Loucy (cell line): ENCODE measurements around the gene JRKL.
"Not testable (repeated sequence)": the region's sequence is repeated elsewhere in the genome, so short reads cannot be mapped to it uniquely, and the experiment has no call there.

Source experiments
- H2AFZ ChIP-seq: fragments of 200-600 bp; sonication (generic); 2 replicates; pipeline ENCODE4 v1.6.0; 2016; ENCODE audit warnings: antibody characterized with exemption, mild to moderate bottlenecking, low read length, moderate library complexity
- H3F3A ChIP-seq: fragments of 200-600 bp; 2 replicates; pipeline ENCODE4 v1.6.0; 2016; ENCODE audit warnings: antibody characterized with exemption, low read depth, mild to moderate bottlenecking
- H3K27me3 ChIP-seq: fragments of 200-600 bp; sonication (generic); 2 replicates; pipeline ENCODE4 v1.6.1; 2014; ENCODE audit warnings: low read length, mild to moderate bottlenecking; ENCODE audit not compliant: insufficient read depth, poor library complexity, severe bottlenecking
- H3K36me3 ChIP-seq: fragments of 200-600 bp; sonication (generic); 2 replicates; pipeline ENCODE4 v1.6.1; 2016; ENCODE audit warnings: low read length; ENCODE audit not compliant: insufficient read depth
- H3K4me1 ChIP-seq: fragments of 200-600 bp; sonication (generic); 2 replicates; pipeline ENCODE4 v1.5.1; 2014; ENCODE audit warnings: low read length, mild to moderate bottlenecking; ENCODE audit not compliant: insufficient read depth, poor library complexity, severe bottlenecking
- H3K4me2 ChIP-seq: fragments of 200-600 bp; sonication (generic); 2 replicates; pipeline ENCODE4 v1.6.0; 2014; ENCODE audit warnings: antibody characterized with exemption, low read length, low read depth, mild to moderate bottlenecking; ENCODE audit not compliant: poor library complexity, severe bottlenecking
- H3K4me3 ChIP-seq: fragments of 200-600 bp; sonication (generic); 2 replicates; pipeline ENCODE4 v1.5.1; 2014; ENCODE audit warnings: low read length, mild to moderate bottlenecking, mixed read lengths; ENCODE audit not compliant: poor library complexity, severe bottlenecking
- H3K79me2 ChIP-seq: fragments of 200-600 bp; sonication (generic); 2 replicates; pipeline ENCODE4 v1.6.1; 2014; ENCODE audit warnings: low read length; ENCODE audit not compliant: insufficient read depth
- H3K9ac ChIP-seq: fragments of 200-600 bp; sonication (generic); 2 replicates; pipeline ENCODE4 v1.6.0; 2014; ENCODE audit warnings: mild to moderate bottlenecking, low read depth, low read length, moderate library complexity; ENCODE audit not compliant: poor library complexity, severe bottlenecking
- H3K9me2 ChIP-seq: fragments of 200-600 bp; sonication (generic); replicated peaks from 2 replicates; pipeline ENCODE4 v1.6.1; 2016; ENCODE audit warnings: low read depth, low read length, mixed read lengths
- H3K9me3 ChIP-seq: fragments of 200-600 bp; sonication (generic); 2 replicates; pipeline ENCODE4 v1.6.1; 2014; ENCODE audit warnings: mild to moderate bottlenecking, antibody characterized with exemption, low read length, low read depth; ENCODE audit not compliant: insufficient read depth
- H4K20me1 ChIP-seq: fragments of 200-600 bp; sonication (generic); 2 replicates; pipeline ENCODE4 v1.6.0; 2014; ENCODE audit warnings: antibody characterized with exemption, low read length, mild to moderate bottlenecking; ENCODE audit not compliant: insufficient read depth, poor library complexity, severe bottlenecking
- CTCF ChIP-seq: fragments of 200-600 bp; sonication (generic); conservative IDR thresholded peaks from 2 replicates; pipeline ENCODE4 v1.5.1; 2014; ENCODE audit warnings: mild to moderate bottlenecking, antibody characterized with exemption, low read length
- EZH2phosphoT487 ChIP-seq: fragments of 200-600 bp; IDR thresholded peaks from 2 replicates; pipeline ENCODE4 v1.6.1; 2018; ENCODE audit warnings: antibody characterized with exemption, mild to moderate bottlenecking, moderate library complexity, borderline replicate concordance

JRKL gene

GRCh38 chr11:96413408-96413807, 23.6 kb downstream of the JRKL start:
- no peaks in the 10 kb centered on the region for H3F3A ChIP-seq
- H3K9me3 ChIP-seq, result no peaks in the 10 kb centered on the region
- no peak overlapping the region for H3K4me2 ChIP-seq
- peak overlapping the region; percentile 89 for H2AFZ ChIP-seq
- H3K27me3 ChIP-seq, result no peaks in the 10 kb centered on the region
- H3K36me3 ChIP-seq, result no peaks in the 10 kb centered on the region
- no peaks in the 10 kb centered on the region for H3K9me2 ChIP-seq
- peaks cover 5% of the 10 kb centered on the region for H3K4me1 ChIP-seq
- H3K9ac ChIP-seq, result no peak overlapping the region
- no peaks in the 10 kb centered on the region for H4K20me1 ChIP-seq
- TF ChIP-seq EZH2phosphoT487, result no peak
- TF ChIP-seq CTCF, result no peak
- no peaks in the 10 kb centered on the region for H3K79me2 ChIP-seq
- H3K4me3 ChIP-seq, result no peak overlapping the region

GRCh38 chr11:96424693-96425092, 34.9 kb downstream of the JRKL start:
- Histone ChIP-seq H3K4me1 (peaks cover 8% of the 10 kb centered on the region), H4K20me1 (no peaks in the 10 kb centered on the region), H2AFZ (no peak overlapping the region), H3K36me3 (no peaks in the 10 kb centered on the region), H3K4me3 (no peak overlapping the region), H3K9me2 (no peaks in the 10 kb centered on the region), H3K79me2 (no peaks in the 10 kb centered on the region), H3K4me2 (no peak overlapping the region), H3K27me3 (no peaks in the 10 kb centered on the region), H3K9ac (no peak overlapping the region), H3K9me3 (no peaks in the 10 kb centered on the region; the same call in 1 of the 2 replicates), H3F3A (no peaks in the 10 kb centered on the region)
- TF ChIP-seq CTCF (no peak), EZH2phosphoT487 (no peak)

- H3F3A ChIP-seq, result no peaks in the 10 kb centered on the region
- no peaks in the 10 kb centered on the region for H3K9me3 ChIP-seq
- no peak overlapping the region for H3K4me3 ChIP-seq
- no peak overlapping the region for H2AFZ ChIP-seq
- H3K9me2 ChIP-seq, result no peaks in the 10 kb centered on the region
- H3K27me3 ChIP-seq, result no peaks in the 10 kb centered on the region
- H4K20me1 ChIP-seq, result no peaks in the 10 kb centered on the region
- no peaks in the 10 kb centered on the region for H3K4me1 ChIP-seq
- no peak overlapping the region for H3K4me2 ChIP-seq
- H3K36me3 ChIP-seq, result no peaks in the 10 kb centered on the region
- TF ChIP-seq EZH2phosphoT487, result no peak
- H3K9ac ChIP-seq, result no peak overlapping the region
- H3K79me2 ChIP-seq, result no peaks in the 10 kb centered on the region
These were observed 40.9 kb downstream of the JRKL start for GRCh38 chr11:96430668-96431067.

GRCh38 chr11:96432654-96433053, 42.8 kb downstream of the JRKL start:
- not testable (repeated sequence) for H4K20me1 ChIP-seq, H3K9me2 ChIP-seq, H2AFZ ChIP-seq

More at GRCh38 chr11:96432654-96433053, 42.8 kb downstream of the JRKL start:
- H3K27me3 ChIP-seq, H3K4me1 ChIP-seq, H3K79me2 ChIP-seq, H3F3A ChIP-seq, H3K9me3 ChIP-seq, H3K4me2 ChIP-seq, H3K4me3 ChIP-seq, H3K36me3 ChIP-seq, H3K9ac ChIP-seq: not testable (repeated sequence)
